GM12878 (cell line): ENCODE results near the gene CLDN6.

Source experiments
- CHD4 ChIP-seq: fragments of 200-600 bp; sonication (generic); IDR thresholded peaks from 2 replicates; pipeline ENCODE4 v1.6.1; 2016; ENCODE audit warnings: mild to moderate bottlenecking
- JUNB ChIP-seq: IDR thresholded peaks from 2 replicates; pipeline ENCODE4 v1.6.1; 2016; ENCODE audit warnings: antibody characterized with exemption, mild to moderate bottlenecking
- POLR2A ChIP-seq: IDR thresholded peaks from 2 replicates; pipeline ENCODE4 v1.6.1; 2011; ENCODE audit warnings: low read depth, mild to moderate bottlenecking, low read length
- TF ChIP-seq, protein P1 (sequence below), 3 experiments: IDR thresholded peaks in 2 of 3; conservative IDR thresholded peaks in 1 of 3; 2 replicates each; pipeline ENCODE4 v1.5.1; 2011; ENCODE audit warnings: low read depth in 3 of 3, low read length in 3 of 3, mild to moderate bottlenecking in 3 of 3, control low read depth in 2 of 3, moderate library complexity in 2 of 3, inconsistent platforms in 1 of 3, mixed read lengths in 1 of 3; ENCODE audit not compliant: control insufficient read depth in 2 of 3, insufficient read depth in 1 of 3; ENCODE audit errors: extremely low read depth in 1 of 3

DNA sequence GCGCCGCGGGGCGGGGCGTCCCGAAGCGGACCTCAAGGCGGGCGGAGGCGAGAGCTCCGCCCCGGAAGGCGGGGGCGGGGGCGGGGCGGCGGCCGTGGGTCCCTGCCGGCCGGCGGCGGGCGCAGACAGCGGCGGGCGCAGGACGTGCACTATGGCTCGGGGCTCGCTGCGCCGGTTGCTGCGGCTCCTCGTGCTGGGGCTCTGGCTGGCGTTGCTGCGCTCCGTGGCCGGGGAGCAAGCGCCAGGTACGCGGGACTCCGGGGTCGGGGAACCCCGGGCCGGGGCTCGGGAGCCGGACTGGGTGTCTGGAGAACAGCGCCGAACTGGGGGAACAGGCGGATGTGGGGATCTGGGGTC is 2.2 kb upstream of the CLDN6 start, which contains the start of gene TNFRSF12A:
- TF ChIP-seq, protein P1, sequence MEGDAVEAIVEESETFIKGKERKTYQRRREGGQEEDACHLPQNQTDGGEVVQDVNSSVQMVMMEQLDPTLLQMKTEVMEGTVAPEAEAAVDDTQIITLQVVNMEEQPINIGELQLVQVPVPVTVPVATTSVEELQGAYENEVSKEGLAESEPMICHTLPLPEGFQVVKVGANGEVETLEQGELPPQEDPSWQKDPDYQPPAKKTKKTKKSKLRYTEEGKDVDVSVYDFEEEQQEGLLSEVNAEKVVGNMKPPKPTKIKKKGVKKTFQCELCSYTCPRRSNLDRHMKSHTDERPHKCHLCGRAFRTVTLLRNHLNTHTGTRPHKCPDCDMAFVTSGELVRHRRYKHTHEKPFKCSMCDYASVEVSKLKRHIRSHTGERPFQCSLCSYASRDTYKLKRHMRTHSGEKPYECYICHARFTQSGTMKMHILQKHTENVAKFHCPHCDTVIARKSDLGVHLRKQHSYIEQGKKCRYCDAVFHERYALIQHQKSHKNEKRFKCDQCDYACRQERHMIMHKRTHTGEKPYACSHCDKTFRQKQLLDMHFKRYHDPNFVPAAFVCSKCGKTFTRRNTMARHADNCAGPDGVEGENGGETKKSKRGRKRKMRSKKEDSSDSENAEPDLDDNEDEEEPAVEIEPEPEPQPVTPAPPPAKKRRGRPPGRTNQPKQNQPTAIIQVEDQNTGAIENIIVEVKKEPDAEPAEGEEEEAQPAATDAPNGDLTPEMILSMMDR (IDR thresholded peaks at IDR 0.05 in 2 of 3, conservative IDR thresholded peaks at IDR 0.05 in 1 of 3; ENCODE audit: control insufficient read depth in 2 of 3, extremely low read depth in 1 of 3, insufficient read depth in 1 of 3, low read depth in 3 of 3, low read length in 3 of 3): 0 out of 6 replicates have a peak, but pooled peaks of 1 of the 3 experiments have one; percentile 1
- TF ChIP-seq CHD4 (no peak), JUNB (no peak), POLR2A (peak; percentile 85)
